Astrocyte of the hippocampus (primary cell): ENCODE results near the gene CPM.
"Not testable (repeated sequence)": the region's sequence is repeated elsewhere in the genome, so short reads cannot be mapped to it uniquely, and the experiment has no call there.

Source experiments
- DNase-seq: peaks from one replicate; pipeline ENCODE4 v3.0.0; 2011; ENCODE audit warnings: low read depth, low spot score

The CPM gene

GRCh38 chr12:68807576-68808387, 125.2 kb downstream of the CPM start, which contains the start of gene MDM2:
Gene MDM2 (plus strand): TSS chr12:68808177. CDS start chr12:68808478, 301 bp downstream.
- DNase-seq = peak; percentile 97

GRCh38 chr12:68807274-68807575, 125.7 kb downstream of the CPM start:
- DNase-seq = not testable (repeated sequence)

- no peak for DNase-seq
Measured at GRCh38 chr12:68806488-68807237, 126.3 kb downstream of the CPM start.

GRCh38 chr12:68805592-68806120, 127.3 kb downstream of the CPM start:
- DNase-seq = no peak

- DNase-seq = no peak
Measured at GRCh38 chr12:68804657-68805591, 128.0 kb downstream of the CPM start.

GRCh38 chr12:68803948-68804656, 128.9 kb downstream of the CPM start:
- no peak for DNase-seq

- not testable (repeated sequence) for DNase-seq
Measured at GRCh38 chr12:68802911-68803651, 129.9 kb downstream of the CPM start.

GRCh38 chr12:68802372-68802745, 130.6 kb downstream of the CPM start:
- not testable (repeated sequence) for DNase-seq
